SU-DHL-6 (cell line): ENCODE results near the gene BAIAP2L2.

ENCODE experiments used
- EZH2phosphoT487 ChIP-seq: fragments of 200-600 bp; sonication (generic), shearing (Covaris generic); conservative IDR thresholded peaks from 2 replicates; pipeline ENCODE4 v1.6.1; 2018; ENCODE audit warnings: mild to moderate bottlenecking, antibody characterized with exemption, low read length, moderate library complexity, mixed read lengths
- TF ChIP-seq, protein P1 (sequence below): fragments of 200-600 bp; sonication (generic); IDR thresholded peaks from one replicate; pipeline ENCODE4 v1.5.1; 2017; ENCODE audit warnings: antibody characterized with exemption, mild to moderate bottlenecking, low read length, moderate library complexity; ENCODE audit not compliant: insufficient read depth, poor library complexity, severe bottlenecking

GRCh38 chr22:38074181-38075104 is 36.0 kb downstream of the BAIAP2L2 start:
- TF ChIP-seq, protein P1, sequence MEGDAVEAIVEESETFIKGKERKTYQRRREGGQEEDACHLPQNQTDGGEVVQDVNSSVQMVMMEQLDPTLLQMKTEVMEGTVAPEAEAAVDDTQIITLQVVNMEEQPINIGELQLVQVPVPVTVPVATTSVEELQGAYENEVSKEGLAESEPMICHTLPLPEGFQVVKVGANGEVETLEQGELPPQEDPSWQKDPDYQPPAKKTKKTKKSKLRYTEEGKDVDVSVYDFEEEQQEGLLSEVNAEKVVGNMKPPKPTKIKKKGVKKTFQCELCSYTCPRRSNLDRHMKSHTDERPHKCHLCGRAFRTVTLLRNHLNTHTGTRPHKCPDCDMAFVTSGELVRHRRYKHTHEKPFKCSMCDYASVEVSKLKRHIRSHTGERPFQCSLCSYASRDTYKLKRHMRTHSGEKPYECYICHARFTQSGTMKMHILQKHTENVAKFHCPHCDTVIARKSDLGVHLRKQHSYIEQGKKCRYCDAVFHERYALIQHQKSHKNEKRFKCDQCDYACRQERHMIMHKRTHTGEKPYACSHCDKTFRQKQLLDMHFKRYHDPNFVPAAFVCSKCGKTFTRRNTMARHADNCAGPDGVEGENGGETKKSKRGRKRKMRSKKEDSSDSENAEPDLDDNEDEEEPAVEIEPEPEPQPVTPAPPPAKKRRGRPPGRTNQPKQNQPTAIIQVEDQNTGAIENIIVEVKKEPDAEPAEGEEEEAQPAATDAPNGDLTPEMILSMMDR: no peak
- TF ChIP-seq EZH2phosphoT487: no peak
